Loucy (cell line): Measurements from ENCODE around the gene UBAP2.

Experiments
- H2AFZ ChIP-seq: fragments of 200-600 bp; sonication (generic); 2 replicates; pipeline ENCODE4 v1.6.0; 2016; ENCODE audit warnings: antibody characterized with exemption, mild to moderate bottlenecking, low read length, moderate library complexity
- H3F3A ChIP-seq: fragments of 200-600 bp; 2 replicates; pipeline ENCODE4 v1.6.0; 2016; ENCODE audit warnings: antibody characterized with exemption, low read depth, mild to moderate bottlenecking
- H3K27me3 ChIP-seq: fragments of 200-600 bp; sonication (generic); 2 replicates; pipeline ENCODE4 v1.6.1; 2014; ENCODE audit warnings: low read length, mild to moderate bottlenecking; ENCODE audit not compliant: insufficient read depth, poor library complexity, severe bottlenecking
- H3K36me3 ChIP-seq: fragments of 200-600 bp; sonication (generic); 2 replicates; pipeline ENCODE4 v1.6.1; 2016; ENCODE audit warnings: low read length; ENCODE audit not compliant: insufficient read depth
- H3K4me1 ChIP-seq: fragments of 200-600 bp; sonication (generic); 2 replicates; pipeline ENCODE4 v1.5.1; 2014; ENCODE audit warnings: low read length, mild to moderate bottlenecking; ENCODE audit not compliant: insufficient read depth, poor library complexity, severe bottlenecking
- H3K4me2 ChIP-seq: fragments of 200-600 bp; sonication (generic); 2 replicates; pipeline ENCODE4 v1.6.0; 2014; ENCODE audit warnings: antibody characterized with exemption, low read length, low read depth, mild to moderate bottlenecking; ENCODE audit not compliant: poor library complexity, severe bottlenecking
- H3K4me3 ChIP-seq: fragments of 200-600 bp; sonication (generic); 2 replicates; pipeline ENCODE4 v1.5.1; 2014; ENCODE audit warnings: low read length, mild to moderate bottlenecking, mixed read lengths; ENCODE audit not compliant: poor library complexity, severe bottlenecking
- H3K79me2 ChIP-seq: fragments of 200-600 bp; sonication (generic); 2 replicates; pipeline ENCODE4 v1.6.1; 2014; ENCODE audit warnings: low read length; ENCODE audit not compliant: insufficient read depth
- H3K9ac ChIP-seq: fragments of 200-600 bp; sonication (generic); 2 replicates; pipeline ENCODE4 v1.6.0; 2014; ENCODE audit warnings: mild to moderate bottlenecking, low read depth, low read length, moderate library complexity; ENCODE audit not compliant: poor library complexity, severe bottlenecking
- H3K9me2 ChIP-seq: fragments of 200-600 bp; sonication (generic); replicated peaks from 2 replicates; pipeline ENCODE4 v1.6.1; 2016; ENCODE audit warnings: low read depth, low read length, mixed read lengths
- H3K9me3 ChIP-seq: fragments of 200-600 bp; sonication (generic); 2 replicates; pipeline ENCODE4 v1.6.1; 2014; ENCODE audit warnings: mild to moderate bottlenecking, antibody characterized with exemption, low read length, low read depth; ENCODE audit not compliant: insufficient read depth
- H4K20me1 ChIP-seq: fragments of 200-600 bp; sonication (generic); 2 replicates; pipeline ENCODE4 v1.6.0; 2014; ENCODE audit warnings: antibody characterized with exemption, low read length, mild to moderate bottlenecking; ENCODE audit not compliant: insufficient read depth, poor library complexity, severe bottlenecking
- CTCF ChIP-seq: fragments of 200-600 bp; sonication (generic); conservative IDR thresholded peaks from 2 replicates; pipeline ENCODE4 v1.5.1; 2014; ENCODE audit warnings: mild to moderate bottlenecking, antibody characterized with exemption, low read length
- EZH2phosphoT487 ChIP-seq: fragments of 200-600 bp; IDR thresholded peaks from 2 replicates; pipeline ENCODE4 v1.6.1; 2018; ENCODE audit warnings: antibody characterized with exemption, mild to moderate bottlenecking, moderate library complexity, borderline replicate concordance

Gene UBAP2

GRCh38 chr9:33942471-33943083 is 106.1 kb downstream of the UBAP2 start:
- Histone ChIP-seq H2AFZ (no peak overlapping the region), H3K9me2 (no peaks in the 10 kb centered on the region), H3K36me3 (peaks cover 79% of the 10 kb centered on the region), H3K4me2 (no peak overlapping the region), H3K4me3 (no peak overlapping the region), H3K9me3 (no peaks in the 10 kb centered on the region), H3F3A (no peaks in the 10 kb centered on the region), H4K20me1 (no peaks in the 10 kb centered on the region), H3K79me2 (no peaks in the 10 kb centered on the region), H3K4me1 (no peaks in the 10 kb centered on the region), H3K27me3 (no peaks in the 10 kb centered on the region), H3K9ac (no peak overlapping the region)
- TF ChIP-seq CTCF (no peak), EZH2phosphoT487 (no peak)

- no peaks in the 10 kb centered on the region for H4K20me1 ChIP-seq
- no peak overlapping the region for H3K4me2 ChIP-seq
- no peaks in the 10 kb centered on the region for H3K27me3 ChIP-seq
Measured at GRCh38 chr9:33939924-33940874, 108.5 kb downstream of the UBAP2 start.

More at GRCh38 chr9:33939924-33940874, 108.5 kb downstream of the UBAP2 start:
- Histone ChIP-seq H3F3A (no peaks in the 10 kb centered on the region), H3K4me3 (no peak overlapping the region), H3K9ac (no peak overlapping the region), H2AFZ (no peak overlapping the region), H3K79me2 (no peaks in the 10 kb centered on the region), H3K36me3 (peaks cover 77% of the 10 kb centered on the region), H3K9me3 (no peaks in the 10 kb centered on the region), H3K9me2 (no peaks in the 10 kb centered on the region), H3K4me1 (no peaks in the 10 kb centered on the region)
- TF ChIP-seq CTCF (no peak), EZH2phosphoT487 (no peak)
